Right kidney (tissue), 1 donor: ENCODE results near the gene DNAAF5.
"Not testable (repeated sequence)": the region's sequence is repeated elsewhere in the genome, so short reads cannot be mapped to it uniquely, and the experiment has no call there.

ENCODE experiments used
- DNase-seq: peaks from one replicate; pipeline ENCODE4 v3.0.0-alpha.2; 2016

Gene DNAAF5

DNA sequence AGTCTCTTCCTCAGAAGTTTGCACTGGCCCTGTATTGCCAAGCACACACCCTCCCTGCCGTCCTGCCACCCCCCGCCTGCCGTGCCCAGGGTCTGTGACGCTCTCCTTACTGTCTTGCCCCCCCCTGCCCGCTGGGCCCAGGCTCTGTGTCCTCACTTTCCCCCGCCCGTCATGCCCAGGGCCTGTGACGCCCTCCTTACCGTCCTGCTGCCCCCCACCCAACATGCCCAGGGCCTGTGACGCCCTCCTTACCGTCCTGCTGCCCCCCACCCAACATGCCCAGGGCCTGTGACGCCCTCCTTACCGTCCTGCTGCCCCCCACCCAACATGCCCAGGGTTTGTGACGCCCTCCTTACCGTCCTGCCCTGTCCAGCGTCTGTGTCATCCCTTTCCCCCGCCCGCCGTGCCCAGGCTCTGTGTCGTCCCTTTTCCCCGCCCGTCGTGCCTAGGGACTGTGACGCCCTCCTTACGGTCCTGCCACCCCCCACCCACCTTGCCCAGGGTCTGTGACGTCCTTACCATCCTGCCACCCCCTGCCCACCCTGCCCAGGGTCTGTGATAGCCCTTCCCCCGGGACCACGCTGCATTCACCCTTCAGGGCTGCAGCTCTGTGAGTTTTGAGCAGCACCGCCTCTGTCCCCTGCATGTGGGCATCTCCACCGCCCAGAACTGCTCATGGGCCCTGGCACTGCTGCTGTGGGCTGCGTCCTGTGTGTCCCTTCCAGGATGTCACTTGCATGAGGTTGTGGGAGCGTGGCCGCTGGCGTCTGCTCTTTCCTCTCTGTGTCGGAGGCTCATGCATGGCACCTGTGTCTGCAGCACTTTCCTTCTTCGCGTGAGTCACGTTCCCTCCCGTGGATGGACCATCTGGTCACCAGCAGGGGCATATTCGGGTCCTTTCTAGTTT, 19.9 kb downstream of the DNAAF5 start:
- no peak for DNase-seq

DNA sequence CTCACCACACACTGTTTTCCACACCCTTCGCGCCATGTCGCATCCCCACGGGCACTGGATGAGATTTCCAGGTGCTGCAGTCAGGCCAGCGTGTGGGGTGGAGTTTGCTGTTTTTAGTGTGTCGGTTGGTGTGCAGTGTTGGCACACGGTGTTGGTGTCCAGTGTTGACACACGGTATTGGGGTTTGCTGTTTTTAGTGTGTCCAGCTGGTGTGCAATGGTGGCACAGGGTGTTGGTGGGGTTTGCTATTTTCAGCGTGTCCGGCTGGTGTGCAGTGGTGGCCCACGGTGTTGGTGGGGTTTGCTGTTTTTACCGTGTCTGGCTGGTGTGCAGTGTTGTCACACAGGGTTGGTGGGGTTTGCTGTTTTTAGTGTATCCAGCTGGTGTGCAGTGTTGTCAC, 20.7 kb downstream of the DNAAF5 start:
- no peak for DNase-seq

DNA sequence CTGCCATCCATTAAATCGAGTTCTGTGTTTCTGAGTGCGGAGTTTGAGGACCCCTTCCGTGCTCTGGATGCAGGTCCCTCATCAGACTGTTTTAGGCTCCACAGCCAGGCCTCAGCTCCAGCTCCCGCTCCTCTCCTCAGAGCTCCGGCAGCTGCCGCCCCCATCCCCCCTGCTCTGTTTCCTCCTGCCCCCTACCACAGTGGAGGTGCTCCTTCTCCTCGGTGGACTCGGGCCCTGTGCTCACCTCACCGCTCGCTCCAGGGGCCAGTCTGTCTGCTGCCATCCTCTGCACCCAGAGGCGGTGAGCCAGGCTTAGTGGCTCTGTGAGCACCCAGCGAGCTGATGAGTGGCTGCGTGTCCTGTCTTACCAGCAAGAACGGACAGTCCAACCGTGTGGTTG, 21.9 kb downstream of the DNAAF5 start:
- no peak for DNase-seq

DNA sequence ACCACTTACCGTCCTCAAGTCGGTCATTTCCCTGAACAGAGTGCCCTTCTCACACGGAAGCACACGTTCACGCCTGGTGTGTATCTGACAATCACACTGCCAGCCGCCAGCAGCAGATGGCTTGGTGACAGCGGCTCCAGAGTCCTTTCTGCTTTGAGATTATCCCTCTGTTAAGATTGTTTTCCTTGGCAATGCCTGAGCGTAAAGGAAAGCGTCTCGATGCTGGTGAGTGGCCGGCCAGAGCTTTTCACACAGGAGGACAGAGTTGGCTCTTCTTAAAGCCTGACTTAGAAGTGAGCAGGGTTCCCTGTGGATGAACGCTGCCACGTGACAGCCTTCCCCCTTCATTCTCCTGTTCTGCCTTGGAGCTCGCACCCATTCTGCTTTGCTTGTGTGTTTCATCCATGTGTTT, 22.6 kb downstream of the DNAAF5 start:
- no peak for DNase-seq

DNA sequence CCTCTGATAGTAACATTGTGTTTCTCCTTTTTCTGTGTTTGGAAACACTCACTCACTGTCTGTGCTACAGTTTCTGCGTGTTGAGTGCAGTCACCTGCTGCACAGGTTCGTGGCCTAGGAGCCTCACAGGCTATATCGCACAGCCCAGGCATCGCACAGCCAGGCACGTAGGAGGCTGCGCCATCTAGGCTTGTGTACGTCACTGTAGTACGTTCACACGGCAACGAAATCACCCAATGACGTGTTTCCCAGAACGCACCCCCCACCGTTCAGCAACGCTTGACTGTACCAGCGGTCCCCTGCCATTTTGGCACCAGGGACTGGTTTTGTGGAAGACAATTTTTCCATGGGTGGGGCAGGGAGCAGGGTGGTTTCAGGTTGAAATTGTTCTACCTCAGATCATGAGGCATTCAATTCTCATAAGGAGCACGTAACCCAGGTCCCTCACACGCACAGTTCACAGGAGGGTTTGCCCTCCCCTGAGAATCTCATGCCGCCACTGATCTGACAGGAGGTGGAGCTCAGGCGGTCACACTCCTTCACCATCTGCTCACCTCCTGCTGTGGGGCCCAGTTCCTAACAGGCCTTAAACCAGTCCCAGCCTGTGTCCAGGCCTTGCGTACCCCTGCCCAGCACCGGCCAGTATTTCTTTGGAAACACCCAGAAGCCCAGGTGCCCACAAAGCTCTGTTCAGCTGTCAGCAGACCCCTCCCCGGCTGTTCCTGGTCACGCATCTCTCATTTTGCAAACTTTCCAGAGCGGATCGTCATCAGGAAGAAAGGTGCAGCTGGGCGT, 23.8 kb downstream of the DNAAF5 start:
- DNase-seq: no peak

DNA sequence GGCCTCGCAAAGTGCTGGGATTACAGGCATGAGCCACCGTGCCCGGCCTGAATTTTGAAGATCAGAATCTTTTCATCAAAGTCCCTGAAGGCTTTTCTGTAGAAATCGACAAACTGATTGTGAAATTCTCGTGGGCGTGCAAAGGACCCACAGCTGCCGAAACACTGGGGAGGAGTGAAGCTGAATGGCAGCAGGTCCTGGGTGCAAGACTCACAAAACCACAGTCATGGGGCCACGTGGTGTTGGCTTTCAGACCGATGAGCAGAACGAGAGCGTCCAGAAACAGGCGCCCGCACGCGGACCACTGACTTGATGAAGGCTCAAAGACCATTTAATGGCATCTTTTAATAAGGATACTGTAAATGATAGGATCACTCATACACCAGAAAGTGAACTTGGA, 25.3 kb downstream of the DNAAF5 start:
- no peak for DNase-seq

DNA sequence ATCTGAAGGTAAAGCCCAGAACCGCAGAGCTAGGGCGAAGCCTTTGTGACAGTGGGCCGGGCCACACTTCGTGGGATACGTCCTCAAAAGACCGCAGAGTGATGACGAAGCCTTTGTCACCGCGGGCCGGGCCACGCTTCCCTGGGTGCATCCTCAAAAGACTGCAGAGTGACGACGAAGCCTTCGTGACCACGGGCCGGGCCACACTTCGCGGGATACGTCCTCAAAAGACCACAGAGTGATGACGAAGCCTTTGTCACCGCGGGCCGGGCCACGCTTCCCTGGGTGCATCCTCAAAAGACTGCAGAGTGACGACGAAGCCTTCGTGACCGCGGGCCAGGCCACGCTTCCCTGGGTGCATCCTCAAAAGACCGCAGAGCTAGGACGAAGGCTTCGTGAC, 25.8 kb downstream of the DNAAF5 start:
- not testable (repeated sequence) for DNase-seq

DNA sequence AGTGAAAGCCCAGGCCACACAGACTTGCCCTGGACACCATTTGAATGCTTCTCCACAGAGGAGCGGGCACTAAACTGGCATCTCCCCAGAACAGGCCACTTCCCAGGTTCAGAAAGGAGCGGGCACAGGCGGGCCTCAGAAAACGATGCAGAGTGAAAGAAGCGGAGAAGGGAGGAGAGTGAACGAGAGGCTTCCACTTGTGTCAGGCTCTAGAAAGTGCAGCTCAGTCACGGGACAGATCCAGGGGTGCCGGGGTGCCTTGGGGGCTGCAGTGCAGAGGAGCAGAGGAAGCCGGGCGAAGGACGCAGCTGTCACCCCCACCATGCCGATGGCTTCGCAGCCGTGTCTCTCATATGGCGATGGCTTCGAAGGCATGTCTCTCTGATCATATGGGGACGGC, 26.7 kb downstream of the DNAAF5 start:
- DNase-seq: no peak

DNA sequence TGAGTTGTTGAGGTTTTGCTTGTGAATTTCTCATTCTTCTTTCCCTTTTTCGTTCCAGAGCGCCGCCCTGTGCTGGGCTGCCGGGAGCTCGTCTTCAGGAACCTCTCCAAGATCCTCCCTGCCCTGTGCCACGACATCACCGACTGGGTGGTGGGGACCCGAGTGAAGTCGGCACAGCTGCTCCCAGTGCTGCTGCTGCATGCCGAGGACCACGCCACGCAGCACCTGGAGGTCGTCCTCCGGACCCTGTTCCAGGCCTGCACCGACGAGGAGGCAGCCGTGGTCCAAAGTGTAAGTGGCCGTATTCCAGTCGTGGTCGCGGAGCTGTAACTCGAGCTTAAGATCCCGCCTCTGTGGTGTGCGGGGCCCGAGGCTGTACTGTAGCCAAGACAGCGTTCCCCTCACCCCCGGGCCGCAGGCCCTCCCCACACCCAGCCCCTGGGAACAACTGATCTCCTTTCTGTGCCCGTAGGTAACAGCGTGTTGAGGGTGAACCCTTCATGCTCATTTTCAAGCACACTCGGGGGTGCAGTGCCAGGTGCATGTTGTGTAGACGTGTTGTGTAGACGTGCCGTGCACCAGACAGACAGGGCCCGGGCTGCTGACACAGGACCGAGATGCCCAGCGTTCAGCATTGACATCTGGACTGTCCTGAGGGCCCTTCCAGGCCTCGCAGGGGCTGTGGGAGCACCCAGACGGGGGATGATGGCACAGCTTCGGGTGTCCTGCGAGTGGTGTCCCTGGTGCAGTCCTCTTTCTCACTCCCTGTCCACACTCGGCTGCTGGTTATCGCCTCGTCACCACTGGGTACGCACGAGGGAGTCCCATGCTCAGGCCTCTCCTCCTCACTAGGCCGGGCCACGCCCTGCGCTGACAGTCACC, 28.3 kb downstream of the DNAAF5 start:
- DNase-seq: no peak

DNA sequence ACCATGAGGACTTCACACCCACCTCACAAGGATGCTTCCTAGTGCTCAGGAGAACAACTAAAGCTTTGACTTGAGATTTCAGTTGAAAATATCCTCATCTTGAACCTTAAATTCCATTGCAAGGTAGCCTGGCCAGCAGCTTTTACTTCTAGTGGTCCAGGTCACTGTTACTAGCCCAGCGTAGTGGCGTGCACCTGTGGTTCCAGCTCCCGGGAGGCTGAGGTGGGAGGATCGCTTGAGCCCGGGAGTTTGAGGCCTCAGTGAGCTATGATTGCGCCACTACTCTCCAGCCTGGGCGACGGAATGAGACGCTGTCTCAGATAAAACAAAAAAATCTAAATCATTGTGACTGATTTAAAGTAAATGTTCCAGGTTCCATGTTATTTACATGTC, 28.9 kb downstream of the DNAAF5 start:
- no peak for DNase-seq

DNA sequence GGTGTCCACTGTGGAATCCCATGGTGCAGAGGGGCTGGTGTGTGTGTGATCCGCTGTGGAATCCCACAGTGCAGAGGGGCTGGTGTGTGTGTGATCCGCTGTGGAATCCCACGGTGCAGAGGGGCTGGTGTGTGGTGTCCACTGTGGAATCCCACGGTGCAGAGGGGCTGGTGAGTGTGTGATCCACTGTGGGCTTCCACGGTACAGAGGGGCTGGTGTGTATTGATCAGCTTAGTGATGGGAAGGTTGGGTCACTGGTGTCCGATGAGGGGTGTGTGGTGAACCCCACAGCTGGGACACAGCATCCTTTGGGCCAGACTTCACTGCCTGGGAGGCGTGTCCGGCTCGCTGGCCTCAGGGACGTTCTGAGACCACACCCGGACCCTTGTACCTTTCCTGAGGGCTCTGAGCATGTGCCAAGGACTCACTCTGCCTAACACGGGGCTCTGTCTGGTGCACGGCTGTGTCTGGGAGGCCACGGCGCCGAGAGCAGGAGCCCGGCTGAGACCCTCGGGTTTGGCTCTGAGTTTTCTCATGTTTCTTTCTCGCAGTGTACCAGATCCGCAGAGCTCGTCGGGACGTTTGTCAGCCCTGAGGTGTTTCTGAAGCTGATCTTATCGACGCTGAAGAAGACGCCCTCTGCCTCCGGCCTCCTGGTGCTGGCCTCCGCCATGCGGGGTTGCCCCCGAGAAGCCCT, 29.9 kb downstream of the DNAAF5 start:
- no peak for DNase-seq

DNA sequence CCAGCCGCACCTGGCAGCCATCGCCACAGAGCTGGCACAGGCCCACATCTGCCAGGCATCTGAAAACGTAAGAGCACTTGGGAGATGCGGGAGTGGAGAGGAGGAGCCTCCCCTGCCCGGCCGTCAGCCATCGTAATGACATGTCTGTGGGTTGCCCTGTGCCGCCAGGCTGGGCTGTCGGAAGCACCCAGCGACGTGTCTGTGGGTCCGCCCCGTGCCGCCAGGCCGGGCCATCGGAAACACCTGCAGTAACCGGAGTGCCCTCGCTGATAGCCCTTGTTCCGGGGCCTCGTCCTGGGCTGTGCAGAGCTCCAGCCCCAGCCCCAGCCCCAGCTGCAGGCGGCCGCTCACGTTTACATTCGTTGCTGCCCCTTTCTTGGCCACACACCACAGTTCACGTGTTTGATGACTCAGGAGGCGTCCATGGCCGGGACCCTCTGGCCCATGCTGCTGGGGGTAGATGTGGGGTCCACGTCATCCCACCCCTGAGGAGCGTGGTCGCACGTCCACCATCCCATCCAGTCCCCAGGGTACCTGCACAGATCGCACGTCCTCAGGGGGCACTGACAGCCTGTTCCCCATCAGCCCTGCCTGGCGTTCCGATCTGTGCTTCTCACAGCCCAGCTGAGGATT, 30.5 kb downstream of the DNAAF5 start:
- no peak for DNase-seq

DNA sequence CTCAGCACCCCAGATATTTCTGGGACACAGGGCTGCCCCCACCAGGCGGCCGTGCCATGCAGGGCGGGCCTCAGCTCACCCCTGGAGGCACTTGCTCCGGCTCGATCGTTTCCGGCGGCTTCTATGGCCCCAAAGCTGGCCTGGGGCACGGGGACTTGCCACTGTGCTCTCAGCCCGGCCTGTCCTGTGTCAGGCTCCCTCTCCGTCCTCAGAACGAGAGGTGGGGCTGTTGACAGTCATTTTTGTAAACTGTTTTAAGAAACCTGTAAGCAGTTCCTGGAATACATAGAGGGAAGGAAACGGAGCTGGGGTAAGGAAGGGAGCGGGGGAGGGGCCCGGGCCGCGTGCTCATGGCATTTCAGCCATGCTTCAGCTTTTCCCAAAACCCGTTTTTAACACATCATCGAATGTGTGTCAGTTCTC, 31.3 kb downstream of the DNAAF5 start:
- no peak for DNase-seq

DNA sequence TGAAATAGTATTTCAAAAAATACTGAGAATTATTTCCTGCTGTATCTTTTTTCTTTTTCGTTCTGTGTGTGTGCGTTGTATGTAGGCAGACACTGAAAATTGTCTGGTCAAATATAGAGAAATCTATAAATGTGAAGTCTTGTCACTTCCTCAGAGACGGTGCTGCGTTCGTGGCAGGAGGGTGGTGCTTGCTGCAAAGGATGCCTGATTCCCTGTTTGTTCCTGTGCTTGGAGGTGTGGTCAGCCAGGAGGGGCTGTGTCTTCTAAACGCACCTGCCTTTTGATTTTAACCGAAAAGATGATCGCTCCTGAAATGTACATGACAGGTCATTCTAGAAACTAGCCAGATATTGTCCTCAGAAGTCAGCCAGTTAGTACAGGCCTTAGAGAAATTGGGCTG, 33.1 kb downstream of the DNAAF5 start:
- no peak for DNase-seq

DNA sequence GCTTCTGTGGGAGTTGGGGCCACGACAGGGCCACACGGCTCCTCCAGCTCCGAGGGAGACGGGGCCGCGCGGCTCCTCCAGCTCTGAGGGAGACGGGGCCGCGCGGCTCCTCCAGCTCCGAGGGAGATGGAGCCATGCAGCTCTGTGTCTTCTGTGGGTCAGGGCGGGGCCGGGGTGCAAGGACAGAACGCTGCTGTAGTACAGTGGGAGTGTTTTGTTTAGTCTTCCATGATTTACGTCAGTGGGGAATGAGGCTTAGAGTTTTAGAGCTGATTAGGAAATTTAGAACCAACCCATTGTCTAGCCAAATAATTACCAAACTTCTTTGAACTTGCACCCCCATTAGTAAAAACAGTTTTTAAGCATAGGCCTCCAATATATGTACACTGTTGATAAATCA, 33.5 kb downstream of the DNAAF5 start:
- no peak for DNase-seq

DNA sequence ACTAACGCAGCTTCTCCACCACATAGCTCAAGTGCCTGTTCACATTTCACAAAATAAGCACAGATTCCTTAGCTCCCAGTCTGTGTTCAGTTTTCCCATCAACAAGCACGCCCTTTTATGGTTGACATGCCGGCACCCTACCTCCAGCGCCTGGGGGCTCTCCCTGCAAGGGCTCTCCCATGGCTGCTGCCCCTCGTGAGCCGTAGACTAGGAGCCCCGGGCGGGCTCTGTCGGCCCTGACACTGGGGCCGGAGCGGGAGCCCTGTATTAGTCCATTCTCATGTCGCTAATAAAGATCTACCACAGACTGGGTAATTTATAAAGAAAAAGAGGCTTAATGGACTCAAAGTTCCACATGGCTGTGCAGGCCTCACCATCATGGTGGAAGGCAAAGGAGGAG, 34.6 kb downstream of the DNAAF5 start:
- DNase-seq: no peak

DNA sequence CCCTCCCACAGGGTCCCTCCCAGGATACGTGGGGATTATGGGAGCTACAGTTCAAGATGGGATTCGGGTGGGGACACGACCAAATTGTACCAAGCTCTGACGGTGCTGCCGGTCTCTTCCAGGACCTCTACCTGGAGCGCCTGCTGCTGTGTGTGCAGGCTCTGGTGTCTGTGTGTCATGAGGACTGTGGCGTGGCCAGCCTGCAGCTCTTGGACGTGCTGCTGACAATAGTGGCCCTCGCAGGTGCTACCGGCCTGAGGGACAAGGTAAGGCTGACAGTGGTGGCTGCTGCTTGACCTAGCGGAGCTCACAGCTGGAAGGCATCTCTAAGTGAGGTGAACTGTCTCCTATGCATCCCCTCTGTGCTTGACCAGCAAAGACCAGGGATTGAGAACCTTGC, 35.1 kb downstream of the DNAAF5 start:
- DNase-seq: no peak

DNA sequence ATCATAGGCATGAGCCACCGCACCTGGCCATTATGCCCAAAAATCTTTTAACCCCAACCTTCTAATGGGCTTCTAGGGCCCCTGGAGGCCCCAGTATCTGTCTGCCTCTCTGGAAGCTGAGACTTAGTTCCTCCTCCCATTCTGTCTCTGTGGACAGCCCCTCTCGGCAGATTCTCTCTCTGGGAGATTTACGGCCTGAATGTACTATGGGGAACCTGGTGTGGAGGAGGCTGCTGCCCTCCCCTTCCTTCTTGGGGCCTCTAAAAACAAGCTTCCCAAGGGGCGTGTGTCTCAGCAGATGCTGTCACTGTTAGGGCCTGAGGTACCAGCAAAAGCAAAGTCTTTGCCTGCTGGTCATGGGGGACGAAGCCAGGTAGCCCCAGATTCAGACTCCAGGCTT, 36.4 kb downstream of the DNAAF5 start:
- DNase-seq: no peak

DNA sequence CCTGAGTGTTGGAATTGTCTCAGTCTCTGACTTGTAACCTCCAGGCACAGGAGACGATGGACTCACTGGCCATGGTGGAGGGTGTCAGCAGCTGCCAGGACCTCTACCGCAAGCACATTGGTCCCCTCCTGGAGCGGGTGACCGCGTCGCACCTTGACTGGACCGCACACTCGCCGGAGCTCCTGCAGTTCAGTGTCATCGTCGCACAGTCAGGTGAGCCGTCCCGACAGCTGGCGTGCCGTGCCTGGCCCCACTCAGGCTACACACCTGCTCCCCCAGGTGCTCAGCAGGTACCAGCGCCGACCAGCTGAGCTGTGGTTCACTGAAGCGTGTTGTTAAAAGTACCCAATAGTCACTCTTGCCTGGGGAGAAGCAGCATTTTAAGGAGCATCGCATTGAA, 37.3 kb downstream of the DNAAF5 start:
- DNase-seq: no peak

DNA sequence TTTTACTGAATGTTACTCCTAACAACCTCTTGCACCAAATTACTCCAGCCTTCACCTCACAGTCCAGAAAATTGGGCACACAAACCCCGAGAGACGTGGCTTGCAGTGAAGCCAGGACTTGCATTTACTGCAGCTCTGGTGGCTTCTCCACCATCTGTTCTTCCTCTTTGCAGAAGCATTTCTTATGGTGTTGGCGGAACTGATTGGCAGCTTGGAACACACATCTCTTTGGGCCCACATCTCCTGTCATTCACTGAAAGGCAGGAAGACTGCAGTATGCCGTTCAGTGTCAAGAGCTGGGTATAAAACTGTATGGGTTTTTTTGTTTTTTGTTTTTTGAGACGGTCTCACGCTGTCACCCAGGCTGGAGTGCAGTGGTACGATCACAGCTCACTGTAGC, 38.9 kb downstream of the DNAAF5 start:
- no peak for DNase-seq

DNA sequence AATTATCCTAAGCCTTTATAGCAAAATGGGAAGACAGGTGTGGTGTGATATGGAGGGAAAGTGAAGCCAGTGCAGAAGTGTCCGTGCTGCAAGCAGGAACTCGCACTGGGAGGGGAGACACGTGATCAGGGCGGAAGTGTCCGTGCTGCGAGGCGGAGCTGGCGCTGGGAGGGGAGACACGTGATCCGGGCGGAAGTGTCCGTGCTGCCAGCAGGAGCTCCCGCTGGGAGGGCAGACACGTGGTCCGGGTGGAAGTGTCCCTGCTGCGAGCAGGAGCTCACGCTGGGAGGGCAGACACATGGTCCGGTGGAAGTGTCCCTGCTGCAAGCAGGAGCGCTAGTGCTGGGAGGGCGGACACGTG, 41.1 kb downstream of the DNAAF5 start:
- DNase-seq: peak; percentile 62
